DOHH2 (cell line): ENCODE measurements around the gene CCL5.

Experiments used
- H3F3A ChIP-seq: fragments of 200-600 bp; sonication (generic), shearing (Covaris generic); 2 replicates; pipeline ENCODE4 v1.6.0; 2016; ENCODE audit warnings: antibody characterized with exemption, mild to moderate bottlenecking; ENCODE audit not compliant: control insufficient read depth, insufficient read depth
- H3K27ac ChIP-seq: fragments of 200-600 bp; sonication (generic); 2 replicates; pipeline ENCODE4 v1.5.1; 2014; ENCODE audit warnings: low read depth, mild to moderate bottlenecking, low read length, moderate library complexity
- H3K27me3 ChIP-seq: fragments of 200-600 bp; sonication (generic); 2 replicates; pipeline ENCODE4 v1.6.1; 2014; ENCODE audit warnings: mild to moderate bottlenecking, low read length, mixed read lengths; ENCODE audit not compliant: control insufficient read depth
- H3K36me3 ChIP-seq: fragments of 200-600 bp; sonication (generic); 2 replicates; pipeline ENCODE4 v1.6.1; 2014; ENCODE audit warnings: mild to moderate bottlenecking, low read length, moderate library complexity, mixed read lengths; ENCODE audit not compliant: control insufficient read depth
- H3K4me1 ChIP-seq: fragments of 200-600 bp; sonication (generic); 2 replicates; pipeline ENCODE4 v1.6.1; 2014; ENCODE audit warnings: mild to moderate bottlenecking, low read length, mixed read lengths; ENCODE audit not compliant: control insufficient read depth
- H3K4me2 ChIP-seq: fragments of 200-600 bp; sonication (generic); 2 replicates; pipeline ENCODE4 v1.6.0; 2014; ENCODE audit warnings: mild to moderate bottlenecking, low read length, moderate library complexity
- H3K4me3 ChIP-seq: fragments of 200-600 bp; sonication (generic); 2 replicates; pipeline ENCODE4 v1.5.1; 2014; ENCODE audit warnings: mild to moderate bottlenecking, low read length, mixed read lengths
- H3K79me2 ChIP-seq: fragments of 200-600 bp; sonication (generic); 2 replicates; pipeline ENCODE4 v1.6.1; 2014; ENCODE audit warnings: mild to moderate bottlenecking, low read length, mixed read lengths; ENCODE audit not compliant: control insufficient read depth
- H3K9me2 ChIP-seq: fragments of 200-600 bp; sonication (generic); replicated peaks from 2 replicates; pipeline ENCODE4 v1.6.1; 2014; ENCODE audit warnings: mild to moderate bottlenecking, low read length, mixed read lengths; ENCODE audit not compliant: control insufficient read depth
- H3K9me3 ChIP-seq: fragments of 200-600 bp; sonication (generic); 2 replicates; pipeline ENCODE4 v1.6.1; 2014; ENCODE audit warnings: antibody characterized with exemption, low read length, mixed read lengths; ENCODE audit not compliant: control insufficient read depth, insufficient read depth
- H4K20me1 ChIP-seq: fragments of 200-600 bp; sonication (generic); 2 replicates; pipeline ENCODE4 v1.6.0; 2014; ENCODE audit warnings: low read depth, mild to moderate bottlenecking, antibody characterized with exemption, low read length, moderate library complexity; ENCODE audit not compliant: control insufficient read depth, insufficient read depth
- CTCF ChIP-seq: fragments of 200-600 bp; sonication (generic); IDR thresholded peaks from one replicate; pipeline ENCODE4 v1.5.1; 2014; ENCODE audit warnings: antibody characterized with exemption, mild to moderate bottlenecking, low read depth, low read length; ENCODE audit not compliant: poor library complexity, severe bottlenecking
- EZH2phosphoT487 ChIP-seq: fragments of 200-600 bp; sonication (generic); IDR thresholded peaks from 2 replicates; pipeline ENCODE4 v1.6.1; 2017; ENCODE audit warnings: borderline replicate concordance, mild to moderate bottlenecking, antibody characterized with exemption, low read length, moderate library complexity, mixed read lengths

CCL5 gene

GRCh38 chr17:35865412-35866340 lies 14.5 kb downstream of the CCL5 start:
- no peaks in the 10 kb centered on the region for H3K9me3 ChIP-seq

GRCh38 chr17:35864853-35865252 lies 15.3 kb downstream of the CCL5 start:
- Histone ChIP-seq H3F3A (no peaks in the 10 kb centered on the region), H3K36me3 (no peaks in the 10 kb centered on the region), H3K4me2 (no peak overlapping the region)

More at GRCh38 chr17:35865412-35866340, 14.5 kb downstream of the CCL5 start:
- Histone ChIP-seq H3K9me2 (no peaks in the 10 kb centered on the region), H3K79me2 (no peaks in the 10 kb centered on the region), H3K27ac (no peak overlapping the region), H4K20me1 (no peaks in the 10 kb centered on the region), H3K27me3 (no peaks in the 10 kb centered on the region), H3K4me2 (no peak overlapping the region), H3K4me3 (no peak overlapping the region), H3K4me1 (no peaks in the 10 kb centered on the region), H3F3A (no peaks in the 10 kb centered on the region), H3K36me3 (no peaks in the 10 kb centered on the region)
- TF ChIP-seq EZH2phosphoT487 (no peak), CTCF (no peak)

GRCh38 chr17:35856603-35857002 lies 23.6 kb downstream of the CCL5 start:
- Histone ChIP-seq H3K9me3 (no peaks in the 10 kb centered on the region), H4K20me1 (no peaks in the 10 kb centered on the region), H3F3A (peaks cover 9% of the 10 kb centered on the region; the same call in 1 of the 2 replicates), H3K9me2 (no peaks in the 10 kb centered on the region), H3K4me1 (no peaks in the 10 kb centered on the region), H3K4me2 (no peak overlapping the region), H3K79me2 (no peaks in the 10 kb centered on the region), H3K36me3 (peaks cover 6% of the 10 kb centered on the region; the same call in 1 of the 2 replicates), H3K4me3 (no peak overlapping the region), H3K27me3 (no peaks in the 10 kb centered on the region), H3K27ac (no peak overlapping the region)
- TF ChIP-seq EZH2phosphoT487 (no peak), CTCF (no peak)

More at GRCh38 chr17:35864853-35865252, 15.3 kb downstream of the CCL5 start:
- Histone ChIP-seq H3K4me1 (no peaks in the 10 kb centered on the region), H3K79me2 (no peaks in the 10 kb centered on the region), H3K27ac (no peak overlapping the region), H3K9me2 (no peaks in the 10 kb centered on the region), H3K4me3 (no peak overlapping the region), H3K9me3 (no peaks in the 10 kb centered on the region), H4K20me1 (no peaks in the 10 kb centered on the region), H3K27me3 (no peaks in the 10 kb centered on the region)
- no peak for TF ChIP-seq EZH2phosphoT487
- no peak for TF ChIP-seq CTCF
